Stimulated activated CD8-positive, alpha-beta memory T cell treated with anti-CD3 and anti-CD28 coated beads, Interleukin-4, amount 100 ng/mL, for 1 hour (primary cell): ENCODE results near the gene SNRNP48.

Experiments
- DNase-seq, 2 donors: peaks; one replicate each; pipeline ENCODE4 v3.0.0-alpha.2; 2020; ENCODE audit warnings: low read depth in 2 of 2, low spot score in 1 of 2

Gene SNRNP48

GRCh38 chr6:7591770-7592169 is 1.8 kb downstream of the SNRNP48 start:
- DNase-seq: no peak

- no peak for DNase-seq
These were observed 3.2 kb downstream of the SNRNP48 start for GRCh38 chr6:7593229-7593628.

GRCh38 chr6:7594579-7595125 is 4.7 kb downstream of the SNRNP48 start:
- no peak for DNase-seq

- no peak for DNase-seq
These were observed 14.0 kb downstream of the SNRNP48 start for GRCh38 chr6:7604003-7604402.

- DNase-seq: no peak
These were observed 14.5 kb downstream of the SNRNP48 start for GRCh38 chr6:7604506-7604905.

GRCh38 chr6:7615611-7616383 is 25.8 kb downstream of the SNRNP48 start:
- no peak for DNase-seq

- DNase-seq: no peak
These were observed 28.1 kb downstream of the SNRNP48 start for GRCh38 chr6:7617801-7618764.

- no peak for DNase-seq
These were observed 31.8 kb downstream of the SNRNP48 start for GRCh38 chr6:7621761-7622160.

- no peak for DNase-seq
These were observed 35.1 kb downstream of the SNRNP48 start for GRCh38 chr6:7624796-7625710.

- DNase-seq: no peak
These were observed 38.5 kb downstream of the SNRNP48 start for GRCh38 chr6:7628479-7628878.

- no peak for DNase-seq
These were observed 38.9 kb downstream of the SNRNP48 start for GRCh38 chr6:7628909-7629308.

- no peak for DNase-seq
These were observed 39.3 kb downstream of the SNRNP48 start for GRCh38 chr6:7629321-7629720.

- no peak for DNase-seq
These were observed 40.8 kb downstream of the SNRNP48 start for GRCh38 chr6:7630792-7631191.

- DNase-seq: no peak
These were observed 41.5 kb downstream of the SNRNP48 start for GRCh38 chr6:7631466-7631865.

- no peak for DNase-seq
These were observed 42.7 kb downstream of the SNRNP48 start for GRCh38 chr6:7632501-7633290.

GRCh38 chr6:7633361-7633760 is 43.4 kb downstream of the SNRNP48 start:
- DNase-seq: no peak

- DNase-seq: no peak
These were observed 46.2 kb downstream of the SNRNP48 start for GRCh38 chr6:7636151-7636550.

- no peak for DNase-seq
These were observed 47.5 kb downstream of the SNRNP48 start for GRCh38 chr6:7637533-7637932.

GRCh38 chr6:7639427-7639826 is 49.4 kb downstream of the SNRNP48 start:
- DNase-seq: no peak

- DNase-seq: no peak
These were observed 50.0 kb downstream of the SNRNP48 start for GRCh38 chr6:7640016-7640415.
